Cardiac fibroblast (primary cell): ENCODE measurements around the gene SHISA5.

Experiments
- DNase-seq, 2 donors: peaks; one replicate each; pipeline versions ENCODE4 v3.0.0 to v3.0.0-alpha.2; 2010; ENCODE audit warnings: low read depth in 2 of 2
- H3K4me3 ChIP-seq, 2 donors: replicated peaks in 1 of 2; 1 replicate in 1 of 2; 2 replicates in 1 of 2; pipeline ENCODE4 v1.5.1; 2011; ENCODE audit warnings: low read depth in 2 of 2, low read length in 2 of 2, mild to moderate bottlenecking in 2 of 2, moderate library complexity in 1 of 2
- TF ChIP-seq, protein P1 (sequence below): IDR thresholded peaks from one replicate; pipeline ENCODE4 v1.5.1; 2011; ENCODE audit warnings: low read depth, mild to moderate bottlenecking, low read length, inconsistent platforms

The SHISA5 gene

DNA sequence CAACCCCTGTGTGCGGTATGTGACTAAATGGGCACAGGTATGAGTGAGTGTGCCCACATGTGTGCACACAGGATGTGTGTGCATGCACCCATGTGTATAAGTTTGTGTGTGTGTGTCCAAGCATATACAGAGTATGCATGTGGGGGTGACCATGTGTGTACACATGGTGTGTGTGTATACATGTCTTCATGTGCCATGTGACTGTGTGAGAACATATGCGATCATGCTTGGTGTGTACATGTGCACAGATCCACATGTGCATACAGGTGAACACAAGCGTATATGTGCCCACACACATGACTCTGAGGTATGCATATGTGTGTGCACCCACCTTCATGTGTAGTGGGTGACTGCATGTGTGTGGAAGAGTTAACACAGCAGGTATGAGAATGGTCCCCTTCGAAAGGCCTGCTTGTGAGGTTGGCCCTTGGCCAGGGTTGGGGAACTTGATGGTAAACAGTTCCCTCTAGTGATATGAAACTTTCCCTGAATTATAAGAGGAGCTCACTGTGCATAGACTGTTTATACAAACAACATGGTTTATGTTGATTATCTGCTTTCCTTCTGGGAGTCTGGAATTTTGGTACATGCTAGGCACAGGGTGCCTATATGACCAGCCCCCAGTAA lies 42.3 kb upstream of the SHISA5 start:
- DNase-seq: peak in 1 of 2 donors; percentile 38
- TF ChIP-seq, protein P1, sequence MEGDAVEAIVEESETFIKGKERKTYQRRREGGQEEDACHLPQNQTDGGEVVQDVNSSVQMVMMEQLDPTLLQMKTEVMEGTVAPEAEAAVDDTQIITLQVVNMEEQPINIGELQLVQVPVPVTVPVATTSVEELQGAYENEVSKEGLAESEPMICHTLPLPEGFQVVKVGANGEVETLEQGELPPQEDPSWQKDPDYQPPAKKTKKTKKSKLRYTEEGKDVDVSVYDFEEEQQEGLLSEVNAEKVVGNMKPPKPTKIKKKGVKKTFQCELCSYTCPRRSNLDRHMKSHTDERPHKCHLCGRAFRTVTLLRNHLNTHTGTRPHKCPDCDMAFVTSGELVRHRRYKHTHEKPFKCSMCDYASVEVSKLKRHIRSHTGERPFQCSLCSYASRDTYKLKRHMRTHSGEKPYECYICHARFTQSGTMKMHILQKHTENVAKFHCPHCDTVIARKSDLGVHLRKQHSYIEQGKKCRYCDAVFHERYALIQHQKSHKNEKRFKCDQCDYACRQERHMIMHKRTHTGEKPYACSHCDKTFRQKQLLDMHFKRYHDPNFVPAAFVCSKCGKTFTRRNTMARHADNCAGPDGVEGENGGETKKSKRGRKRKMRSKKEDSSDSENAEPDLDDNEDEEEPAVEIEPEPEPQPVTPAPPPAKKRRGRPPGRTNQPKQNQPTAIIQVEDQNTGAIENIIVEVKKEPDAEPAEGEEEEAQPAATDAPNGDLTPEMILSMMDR: no peak
- no peak overlapping the region for H3K4me3 ChIP-seq

GRCh38 chr3:48544141-48544540 lies 40.2 kb upstream of the SHISA5 start:
- TF ChIP-seq, protein P1: no peak
- H3K4me3 ChIP-seq: no peak overlapping the region
- DNase-seq: no peak

DNA sequence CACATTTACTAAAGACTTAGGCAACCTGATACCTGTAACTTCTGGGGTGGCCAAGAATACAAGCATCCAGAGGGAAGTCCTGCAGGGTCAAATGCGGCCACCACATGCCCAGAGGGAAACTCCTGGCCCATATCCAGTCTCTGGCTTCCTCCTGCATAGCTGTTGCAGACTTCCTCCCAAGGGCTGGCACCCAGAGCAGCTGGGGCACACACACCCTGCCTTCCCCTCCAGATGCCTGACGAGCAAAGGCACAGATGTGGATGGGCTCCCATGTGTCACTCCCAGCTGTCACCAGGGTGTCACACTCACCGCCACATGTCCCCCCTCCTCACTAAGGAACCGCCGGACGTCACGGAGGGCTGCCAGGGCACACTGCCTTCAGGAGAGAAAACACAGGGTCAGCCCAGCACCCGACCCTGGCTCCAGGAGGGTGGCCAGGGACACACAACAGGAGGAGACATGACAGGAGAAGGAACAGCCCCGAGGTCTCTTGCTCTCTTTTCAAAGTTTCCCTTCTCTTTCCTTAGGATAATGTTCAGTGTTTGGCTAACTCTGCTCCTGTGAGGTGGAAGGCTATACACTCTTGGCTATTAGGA lies 39.4 kb upstream of the SHISA5 start:
- no peak overlapping the region for H3K4me3 ChIP-seq
- DNase-seq: peak in 1 of 2 donors; percentile 17
- TF ChIP-seq, protein P1: no peak

DNA sequence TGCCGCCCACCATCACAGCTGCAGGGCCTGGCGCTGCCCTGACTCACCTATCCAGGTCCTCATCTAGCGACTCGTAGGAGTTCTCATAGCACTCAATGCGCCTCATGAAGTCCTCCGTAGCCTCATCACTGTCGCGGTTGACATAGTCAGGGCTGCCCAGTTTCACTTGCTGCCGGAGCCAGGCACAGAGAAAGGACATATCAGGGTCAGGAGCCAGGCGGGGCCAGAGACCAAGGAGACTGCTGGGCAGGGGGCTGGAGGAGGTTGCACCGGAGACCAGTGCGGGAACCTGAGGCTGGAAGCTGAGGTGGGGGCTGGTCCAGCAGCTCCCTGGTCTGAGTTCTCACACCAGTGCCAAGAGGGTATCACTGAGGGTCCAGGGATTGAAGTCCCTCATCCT lies 34.5 kb upstream of the SHISA5 start:
- H3K4me3 ChIP-seq: no peak overlapping the region
- DNase-seq: no peak

DNA sequence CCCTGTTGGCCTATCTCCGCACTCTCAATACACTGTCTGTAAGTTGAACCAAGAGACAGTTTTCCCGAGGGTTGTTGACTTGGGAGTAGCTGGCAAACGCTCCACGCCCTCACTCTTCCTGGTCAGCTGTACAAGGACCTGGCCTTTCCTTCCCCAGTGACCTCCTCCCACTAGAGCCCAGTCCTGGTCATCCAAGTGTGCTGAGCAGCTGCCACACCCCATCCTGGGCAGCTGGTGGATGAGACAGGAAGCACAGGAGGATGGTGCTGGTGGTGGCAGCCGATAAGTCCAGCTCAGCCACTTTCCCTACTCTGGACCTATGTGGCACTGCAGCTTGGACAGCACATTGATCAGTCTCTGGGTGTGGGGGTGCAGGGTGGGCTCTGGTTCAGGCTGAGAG lies 32.8 kb upstream of the SHISA5 start:
- DNase-seq: no peak
- TF ChIP-seq, protein P1: no peak
- no peak overlapping the region for H3K4me3 ChIP-seq

More for the DNA sequence above, 34.5 kb upstream of the SHISA5 start:
- TF ChIP-seq, protein P1: no peak

DNA sequence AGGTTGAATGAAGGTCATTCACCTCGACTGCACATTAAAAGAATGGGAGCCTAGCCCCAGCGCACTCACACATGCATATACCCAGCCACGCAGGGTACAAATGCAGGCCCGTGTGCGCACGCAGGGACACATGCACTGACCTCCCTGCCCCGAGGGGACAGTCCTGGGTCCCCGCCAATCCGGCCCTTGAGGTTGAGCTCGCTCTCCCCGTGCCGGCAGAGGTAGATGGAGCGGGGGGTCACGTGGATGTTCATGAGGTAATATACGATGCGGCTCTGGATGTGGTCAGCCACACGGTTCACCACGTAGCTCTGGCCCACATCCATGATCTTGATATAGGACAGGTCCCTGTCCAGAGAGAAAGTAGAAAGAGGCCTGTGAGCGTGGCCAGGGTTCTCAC lies 32.1 kb upstream of the SHISA5 start:
- TF ChIP-seq, protein P1: no peak
- no peak for DNase-seq
- no peak overlapping the region for H3K4me3 ChIP-seq

GRCh38 chr3:48535578-48535977 lies 31.6 kb upstream of the SHISA5 start:
- H3K4me3 ChIP-seq: no peak overlapping the region
- TF ChIP-seq, protein P1: no peak
- DNase-seq: no peak
